ENCODE measurements around the gene HGF. TPM values are rescaled to one million over a fixed set of nuclear protein-coding genes. Genes with fewer than 3 reads are reported as not detected.
"Not testable (repeated sequence)": the region's sequence is repeated elsewhere in the genome, so short reads cannot be mapped to it uniquely, and the experiment has no call there.

HGF gene
- total RNA-seq, 2 experiments from 2014 or later = not detected

- ChIA-PET CTCF (no interaction called here), POLR2A (no interaction called here)
- H3K4me1 Mint-ChIP-seq = no peaks in the 10 kb centered on the region
- no peaks in the 10 kb centered on the region for H3K27me3 Mint-ChIP-seq
- H3K9me3 Mint-ChIP-seq = no peaks in the 10 kb centered on the region
- no peak overlapping the region for H3K4me3 Mint-ChIP-seq
- H3K36me3 Mint-ChIP-seq (ENCODE audit: low read depth) = no peaks in the 10 kb centered on the region
- no peak for DNase-seq
- H3K27ac Mint-ChIP-seq = no peak overlapping the region
Measured at GRCh38 chr7:81725003-81725811, 44.6 kb downstream of the HGF start.

GRCh38 chr7:81722250-81722649, 47.6 kb downstream of the HGF start:
- H3K27me3 Mint-ChIP-seq; POLR2A ChIA-PET; H3K4me1 Mint-ChIP-seq; H3K36me3 Mint-ChIP-seq (ENCODE audit: low read depth); CTCF ChIA-PET; H3K27ac Mint-ChIP-seq; DNase-seq; H3K9me3 Mint-ChIP-seq; H3K4me3 Mint-ChIP-seq: not testable (repeated sequence)

- no peaks in the 10 kb centered on the region for H3K9me3 Mint-ChIP-seq
- no peaks in the 10 kb centered on the region for H3K36me3 Mint-ChIP-seq (ENCODE audit: low read depth)
- no peak overlapping the region for H3K27ac Mint-ChIP-seq
- ChIA-PET POLR2A (no interaction called here), CTCF (no interaction called here)
- H3K27me3 Mint-ChIP-seq = no peaks in the 10 kb centered on the region
- no peaks in the 10 kb centered on the region for H3K4me1 Mint-ChIP-seq
- no peak for DNase-seq
- no peak overlapping the region for H3K4me3 Mint-ChIP-seq
Measured at GRCh38 chr7:81721437-81721836, 48.4 kb downstream of the HGF start.

- no peaks in the 10 kb centered on the region for H3K4me1 Mint-ChIP-seq
- no peak overlapping the region for H3K4me3 Mint-ChIP-seq
- ChIA-PET POLR2A (no interaction called here), CTCF (no interaction called here)
- no peak for DNase-seq
- H3K27me3 Mint-ChIP-seq = no peaks in the 10 kb centered on the region
- H3K9me3 Mint-ChIP-seq = no peaks in the 10 kb centered on the region
- no peak overlapping the region for H3K27ac Mint-ChIP-seq
- H3K36me3 Mint-ChIP-seq (ENCODE audit: low read depth) = no peaks in the 10 kb centered on the region
Measured at GRCh38 chr7:81719865-81720264, 50.0 kb downstream of the HGF start.

- POLR2A ChIA-PET = interaction anchor here (0.6 kb wide), 1 partner anchor 143 kb away, joined by 3 read pairs; no protein-coding TSS in a partner anchor
- Mint-ChIP-seq H3K27ac (no peak overlapping the region), H3K9me3 (no peaks in the 10 kb centered on the region), H3K4me3 (no peak overlapping the region), H3K36me3 (ENCODE audit: low read depth) (no peaks in the 10 kb centered on the region), H3K4me1 (no peaks in the 10 kb centered on the region), H3K27me3 (no peaks in the 10 kb centered on the region)
- no peak for DNase-seq
- CTCF ChIA-PET = no interaction called here
Measured at GRCh38 chr7:81715984-81716588, 53.8 kb downstream of the HGF start.

- Mint-ChIP-seq H3K9me3 (no peaks in the 10 kb centered on the region), H3K4me1 (no peaks in the 10 kb centered on the region), H3K27me3 (no peaks in the 10 kb centered on the region), H3K36me3 (ENCODE audit: low read depth) (no peaks in the 10 kb centered on the region), H3K27ac (no peak overlapping the region), H3K4me3 (no peak overlapping the region)
- no peak for DNase-seq
- ChIA-PET CTCF (no interaction called here), POLR2A (no interaction called here)
Measured at GRCh38 chr7:81714306-81714705, 55.5 kb downstream of the HGF start.

GRCh38 chr7:81710751-81711150, 59.1 kb downstream of the HGF start:
- Mint-ChIP-seq H3K4me1 (no peaks in the 10 kb centered on the region), H3K36me3 (ENCODE audit: low read depth) (no peaks in the 10 kb centered on the region), H3K4me3 (no peak overlapping the region), H3K9me3 (no peaks in the 10 kb centered on the region), H3K27ac (no peak overlapping the region), H3K27me3 (no peaks in the 10 kb centered on the region)
- no peak for DNase-seq
- POLR2A ChIA-PET = no interaction called here
- CTCF ChIA-PET = no interaction called here

- ChIA-PET CTCF (no interaction called here), POLR2A (no interaction called here)
- no peak for DNase-seq
- H3K4me3 Mint-ChIP-seq = no peak overlapping the region
- H3K27me3 Mint-ChIP-seq = no peaks in the 10 kb centered on the region
- no peaks in the 10 kb centered on the region for H3K4me1 Mint-ChIP-seq
- no peaks in the 10 kb centered on the region for H3K36me3 Mint-ChIP-seq (ENCODE audit: low read depth)
- no peak overlapping the region for H3K27ac Mint-ChIP-seq
- no peaks in the 10 kb centered on the region for H3K9me3 Mint-ChIP-seq
Measured at GRCh38 chr7:81709836-81710235, 60.0 kb downstream of the HGF start.

GRCh38 chr7:81707966-81708365, 61.9 kb downstream of the HGF start:
- no peak overlapping the region for H3K27ac Mint-ChIP-seq
- no peaks in the 10 kb centered on the region for H3K9me3 Mint-ChIP-seq
- DNase-seq = no peak
- no peaks in the 10 kb centered on the region for H3K4me1 Mint-ChIP-seq
- ChIA-PET POLR2A (no interaction called here), CTCF (no interaction called here)
- H3K36me3 Mint-ChIP-seq (ENCODE audit: low read depth) = no peaks in the 10 kb centered on the region
- H3K27me3 Mint-ChIP-seq = no peaks in the 10 kb centered on the region
- no peak overlapping the region for H3K4me3 Mint-ChIP-seq

GRCh38 chr7:81707196-81707595, 62.7 kb downstream of the HGF start:
- Mint-ChIP-seq H3K4me1 (no peaks in the 10 kb centered on the region), H3K36me3 (ENCODE audit: low read depth) (no peaks in the 10 kb centered on the region), H3K9me3 (no peaks in the 10 kb centered on the region), H3K27ac (no peak overlapping the region), H3K4me3 (no peak overlapping the region), H3K27me3 (no peaks in the 10 kb centered on the region)
- POLR2A ChIA-PET = no interaction called here
- no peak for DNase-seq
- CTCF ChIA-PET = no interaction called here

GRCh38 chr7:81705206-81705605, 64.6 kb downstream of the HGF start:
- Mint-ChIP-seq H3K4me3 (no peak overlapping the region), H3K36me3 (ENCODE audit: low read depth) (no peaks in the 10 kb centered on the region), H3K9me3 (no peaks in the 10 kb centered on the region), H3K27ac (no peak overlapping the region), H3K4me1 (no peaks in the 10 kb centered on the region), H3K27me3 (no peaks in the 10 kb centered on the region)
- no peak for DNase-seq
- POLR2A ChIA-PET = no interaction called here
- CTCF ChIA-PET = no interaction called here

GRCh38 chr7:81704595-81704994, 65.3 kb downstream of the HGF start:
- CTCF ChIA-PET = no interaction called here
- Mint-ChIP-seq H3K9me3 (no peaks in the 10 kb centered on the region), H3K4me1 (no peaks in the 10 kb centered on the region), H3K27ac (no peak overlapping the region), H3K36me3 (ENCODE audit: low read depth) (no peaks in the 10 kb centered on the region), H3K4me3 (no peak overlapping the region), H3K27me3 (no peaks in the 10 kb centered on the region)
- POLR2A ChIA-PET = no interaction called here
- DNase-seq = no peak

GRCh38 chr7:81698965-81699364, 70.9 kb downstream of the HGF start:
- Mint-ChIP-seq H3K9me3 (no peaks in the 10 kb centered on the region), H3K27ac (no peak overlapping the region), H3K36me3 (ENCODE audit: low read depth) (no peaks in the 10 kb centered on the region), H3K4me1 (no peaks in the 10 kb centered on the region), H3K4me3 (no peak overlapping the region), H3K27me3 (no peaks in the 10 kb centered on the region)
- POLR2A ChIA-PET = no interaction called here
- no peak for DNase-seq
- CTCF ChIA-PET = no interaction called here

- H3K27ac Mint-ChIP-seq = no peak overlapping the region
- no peaks in the 10 kb centered on the region for H3K27me3 Mint-ChIP-seq
- H3K36me3 Mint-ChIP-seq (ENCODE audit: low read depth) = no peaks in the 10 kb centered on the region
- H3K4me3 Mint-ChIP-seq = no peak overlapping the region
- no peaks in the 10 kb centered on the region for H3K9me3 Mint-ChIP-seq
- no peak for DNase-seq
- CTCF ChIA-PET = no interaction called here
- H3K4me1 Mint-ChIP-seq = no peaks in the 10 kb centered on the region
- POLR2A ChIA-PET = no interaction called here
Measured at GRCh38 chr7:81694711-81695110, 75.1 kb downstream of the HGF start.

All from activated CD4-positive, alpha-beta T cell treated with anti-CD3 and anti-CD28 coated beads, Interleukin-2, amount 10 ng/mL, durations not matched to agents 7 days and 5 days (primary cell).